Hepatocyte (in vitro differentiated cells): Measurements from ENCODE around the gene PDE3B.

Experiments used
- EZH2 ChIP-seq: fragments of 200-600 bp; sonication (generic); IDR thresholded peaks from 2 replicates; pipeline ENCODE4 v1.6.1; 2016; ENCODE audit warnings: antibody characterized with exemption, mild to moderate bottlenecking, borderline replicate concordance
- TF ChIP-seq, protein P1 (sequence below): fragments of 200-600 bp; sonication (generic); IDR thresholded peaks from 2 replicates; pipeline ENCODE4 v1.5.1; 2016; ENCODE audit warnings: antibody characterized with exemption, mild to moderate bottlenecking; ENCODE audit not compliant: poor library complexity

DNA sequence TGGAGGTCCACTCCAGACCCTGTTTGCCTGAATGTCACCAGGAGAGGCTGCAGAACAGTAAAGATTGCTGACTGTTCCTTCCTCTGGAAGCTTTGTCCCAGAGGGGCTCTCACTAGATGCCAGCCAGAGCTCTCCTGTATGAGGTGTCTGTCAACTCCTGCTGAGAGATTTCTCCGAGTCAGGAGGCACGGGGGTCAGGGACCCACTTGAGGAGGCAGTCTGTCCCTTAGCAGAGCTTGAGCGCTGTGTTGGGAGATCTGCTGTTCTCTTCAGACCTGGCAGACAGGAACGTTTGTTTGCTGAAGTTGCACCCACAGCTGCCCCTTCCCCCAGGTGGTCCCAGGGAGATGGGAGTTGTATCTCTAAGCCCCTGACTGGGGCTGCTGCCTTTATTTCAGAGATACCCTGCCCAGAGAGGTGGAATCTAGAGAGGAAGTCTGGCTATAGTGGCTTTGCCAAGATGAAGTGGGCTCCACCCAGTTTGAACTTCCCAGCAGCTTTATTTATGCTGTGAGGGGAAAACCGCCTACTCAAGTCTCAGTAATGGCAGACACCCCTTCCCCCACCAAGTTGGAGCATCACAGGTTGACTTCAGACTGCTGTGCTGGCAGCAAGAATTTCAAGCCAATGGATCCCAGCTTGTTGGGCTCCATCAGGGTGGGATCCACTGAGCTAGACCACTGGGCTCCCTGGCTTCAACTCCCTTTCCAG is 99.4 kb downstream of the PDE3B start:
- no peak for TF ChIP-seq EZH2
- TF ChIP-seq, protein P1, sequence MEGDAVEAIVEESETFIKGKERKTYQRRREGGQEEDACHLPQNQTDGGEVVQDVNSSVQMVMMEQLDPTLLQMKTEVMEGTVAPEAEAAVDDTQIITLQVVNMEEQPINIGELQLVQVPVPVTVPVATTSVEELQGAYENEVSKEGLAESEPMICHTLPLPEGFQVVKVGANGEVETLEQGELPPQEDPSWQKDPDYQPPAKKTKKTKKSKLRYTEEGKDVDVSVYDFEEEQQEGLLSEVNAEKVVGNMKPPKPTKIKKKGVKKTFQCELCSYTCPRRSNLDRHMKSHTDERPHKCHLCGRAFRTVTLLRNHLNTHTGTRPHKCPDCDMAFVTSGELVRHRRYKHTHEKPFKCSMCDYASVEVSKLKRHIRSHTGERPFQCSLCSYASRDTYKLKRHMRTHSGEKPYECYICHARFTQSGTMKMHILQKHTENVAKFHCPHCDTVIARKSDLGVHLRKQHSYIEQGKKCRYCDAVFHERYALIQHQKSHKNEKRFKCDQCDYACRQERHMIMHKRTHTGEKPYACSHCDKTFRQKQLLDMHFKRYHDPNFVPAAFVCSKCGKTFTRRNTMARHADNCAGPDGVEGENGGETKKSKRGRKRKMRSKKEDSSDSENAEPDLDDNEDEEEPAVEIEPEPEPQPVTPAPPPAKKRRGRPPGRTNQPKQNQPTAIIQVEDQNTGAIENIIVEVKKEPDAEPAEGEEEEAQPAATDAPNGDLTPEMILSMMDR: no peak
